ENCODE data around the gene C6orf136. TPM values are rescaled to one million over a fixed set of nuclear protein-coding genes. Genes with fewer than 3 reads are reported as not detected.

Gene C6orf136
- total and polyA plus RNA-seq, 7 donors, result 21.8 to 60.2 (median 36.4) TPM

- WGBS, 3 donors, result 12 to 27% (median 15%) methylated on average over 4 of the region's 4 CpGs
- H3K27ac ChIP-seq, result peak overlapping the region; percentile 91
- DNase-seq, result no peak
- intact Hi-C loops (cut with DNase I), result loop anchor here in 1 of 2 donors (10.0 kb wide), 1 partner anchor 395 kb away; no protein-coding TSS in a partner anchor
- ATAC-seq, result no peak
- peak overlapping the region; percentile 69 for H3K4me3 ChIP-seq
- no peaks in the 10 kb centered on the region for H3K27me3 ChIP-seq (ENCODE audit: insufficient read depth in 3 of 3, low read length in 2 of 3)
- peaks cover 0 to 4% of the 10 kb centered on the region in 2 donors for H3K36me3 ChIP-seq (ENCODE audit: insufficient read depth in 1 of 2, low read depth in 1 of 2)
- peaks cover 27% of the 10 kb centered on the region for H3K4me1 ChIP-seq
- H3K9me3 ChIP-seq, result no peaks in the 10 kb centered on the region
- TF ChIP-seq, protein P1, sequence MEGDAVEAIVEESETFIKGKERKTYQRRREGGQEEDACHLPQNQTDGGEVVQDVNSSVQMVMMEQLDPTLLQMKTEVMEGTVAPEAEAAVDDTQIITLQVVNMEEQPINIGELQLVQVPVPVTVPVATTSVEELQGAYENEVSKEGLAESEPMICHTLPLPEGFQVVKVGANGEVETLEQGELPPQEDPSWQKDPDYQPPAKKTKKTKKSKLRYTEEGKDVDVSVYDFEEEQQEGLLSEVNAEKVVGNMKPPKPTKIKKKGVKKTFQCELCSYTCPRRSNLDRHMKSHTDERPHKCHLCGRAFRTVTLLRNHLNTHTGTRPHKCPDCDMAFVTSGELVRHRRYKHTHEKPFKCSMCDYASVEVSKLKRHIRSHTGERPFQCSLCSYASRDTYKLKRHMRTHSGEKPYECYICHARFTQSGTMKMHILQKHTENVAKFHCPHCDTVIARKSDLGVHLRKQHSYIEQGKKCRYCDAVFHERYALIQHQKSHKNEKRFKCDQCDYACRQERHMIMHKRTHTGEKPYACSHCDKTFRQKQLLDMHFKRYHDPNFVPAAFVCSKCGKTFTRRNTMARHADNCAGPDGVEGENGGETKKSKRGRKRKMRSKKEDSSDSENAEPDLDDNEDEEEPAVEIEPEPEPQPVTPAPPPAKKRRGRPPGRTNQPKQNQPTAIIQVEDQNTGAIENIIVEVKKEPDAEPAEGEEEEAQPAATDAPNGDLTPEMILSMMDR (IDR thresholded peaks at IDR 0.05), result no peak
Observed at GRCh38 chr6:30689985-30690384, 43.1 kb downstream of the C6orf136 start.

DNA sequence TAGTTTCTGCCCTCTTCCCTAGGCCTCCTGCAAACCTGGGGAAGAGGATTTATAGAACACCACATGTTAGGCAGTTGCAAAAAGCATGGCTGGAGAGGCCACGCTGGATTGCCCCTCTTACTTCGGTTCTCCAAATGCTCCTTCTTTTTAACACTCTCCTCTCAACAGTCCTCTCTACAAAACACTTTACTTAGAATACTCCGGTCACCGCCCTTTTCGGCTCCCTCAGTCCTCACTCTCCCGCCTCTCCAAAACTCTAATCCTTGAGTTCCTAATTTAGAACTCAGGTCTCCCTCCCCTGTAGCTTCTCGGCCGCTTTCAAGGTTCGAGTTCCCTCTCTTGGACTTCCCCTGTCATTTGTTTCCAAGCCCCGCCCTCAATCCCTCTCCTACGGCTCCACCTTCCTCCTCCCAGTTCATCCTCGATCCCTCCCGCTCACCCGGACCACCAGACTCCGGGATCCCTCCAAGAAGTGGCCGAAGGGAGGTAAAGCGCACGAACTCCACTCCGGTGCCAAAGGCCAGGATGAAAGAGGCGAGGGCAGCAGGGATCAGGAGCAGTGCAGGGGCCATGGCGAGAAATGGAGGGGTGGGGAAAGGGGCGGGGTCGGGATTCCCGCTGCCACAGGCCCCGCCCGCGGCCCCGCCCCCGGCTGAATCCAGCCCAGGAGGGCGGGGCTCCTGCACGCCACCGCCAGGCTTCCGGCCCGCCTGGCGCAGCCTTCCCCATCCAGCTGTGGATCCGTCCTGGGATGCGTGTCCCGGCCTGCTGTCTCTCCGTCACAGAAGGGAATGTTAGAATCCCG lies 43.7 kb downstream of the C6orf136 start, which contains the start of gene NRM:
Gene NRM, minus strand, starts transcription at position 582 of the 805 bp plus-strand sequence. Its CDS starts 10 bp downstream, at position 572.
- ATAC-seq (peak; percentile 74 to 82 (median 78)), DNase-seq (peak; percentile 90 to 94)
- Histone ChIP-seq H3K4me1 (peaks cover 27% of the 10 kb centered on the region), H3K36me3 (ENCODE audit: insufficient read depth in 1 of 2, low read depth in 1 of 2) (no peaks in the 10 kb centered on the region), H3K27ac (peak within 1 kb of the TSS; percentile 91), H3K27me3 (ENCODE audit: insufficient read depth in 3 of 3, low read length in 2 of 3) (no peaks in the 10 kb centered on the region), H3K4me3 (peak within 1 kb of the TSS; percentile 69), H3K9me3 (no peaks in the 10 kb centered on the region)
- WGBS, 3 donors, result 0 to 1% (median 0%) methylated on average over 33 to 40 of the region's 40 CpGs
- intact Hi-C loops (cut with DNase I), result no loop called here
- TF ChIP-seq, protein P1 (IDR thresholded peaks at IDR 0.05), result no peak

DNA sequence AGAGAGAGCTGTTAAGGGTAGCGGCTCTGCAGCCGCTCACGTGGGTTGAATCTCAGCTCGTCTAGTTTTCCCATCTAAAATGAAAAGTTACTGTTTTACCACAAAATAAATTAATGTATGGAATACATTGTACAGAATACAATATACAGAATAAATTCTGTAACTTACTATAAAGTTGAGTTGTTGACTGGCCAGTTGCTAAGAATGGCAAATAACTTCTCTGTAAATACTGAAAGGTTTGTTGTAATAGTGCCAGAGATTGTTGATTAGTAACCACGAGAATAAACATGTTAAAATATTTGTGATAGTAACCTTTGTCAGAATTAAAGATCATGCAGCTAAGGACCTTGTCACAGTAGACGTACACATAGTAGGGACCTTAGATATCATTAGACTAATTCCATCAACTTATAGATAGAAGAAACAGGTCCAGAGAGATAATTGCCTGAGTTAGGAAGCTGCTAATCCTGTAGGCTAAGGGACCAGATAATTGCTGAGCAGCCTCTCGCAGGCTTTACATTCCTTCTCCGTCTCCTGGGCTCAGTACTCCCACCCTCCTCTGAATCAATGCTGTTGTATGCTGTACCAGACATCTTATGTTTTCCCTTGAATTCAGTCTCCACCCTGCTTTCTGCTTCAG lies 44.4 kb downstream of the C6orf136 start:
- Histone ChIP-seq H3K27ac (peak overlapping the region; percentile 91), H3K4me3 (peak overlapping the region; percentile 69), H3K27me3 (ENCODE audit: insufficient read depth in 3 of 3, low read length in 2 of 3) (no peaks in the 10 kb centered on the region), H3K36me3 (ENCODE audit: insufficient read depth in 1 of 2, low read depth in 1 of 2) (no peaks in the 10 kb centered on the region), H3K9me3 (no peaks in the 10 kb centered on the region), H3K4me1 (peaks cover 27% of the 10 kb centered on the region)
- DNase-seq, result no peak
- intact Hi-C loops (cut with DNase I), result no loop called here
- TF ChIP-seq, protein P1 (IDR thresholded peaks at IDR 0.05), result no peak
- no peak for ATAC-seq
- 18 to 25% (median 21%) methylated on average over 8 of the region's 8 CpGs for WGBS, 3 donors

GRCh38 chr6:30696432-30696831 lies 49.5 kb downstream of the C6orf136 start:
- peaks cover 0 to 26% of the 10 kb centered on the region in 2 donors for H3K36me3 ChIP-seq (ENCODE audit: insufficient read depth in 1 of 2, low read depth in 1 of 2)
- 94 to 98% (median 95%) methylated on average over 5 of the region's 5 CpGs for WGBS, 3 donors
- ATAC-seq, result no peak
- no peaks in the 10 kb centered on the region for H3K9me3 ChIP-seq
- TF ChIP-seq, protein P1 (IDR thresholded peaks at IDR 0.05), result no peak
- H3K4me3 ChIP-seq, result no peak overlapping the region
- intact Hi-C loops (cut with DNase I), result no loop called here
- no peaks in the 10 kb centered on the region for H3K27me3 ChIP-seq (ENCODE audit: insufficient read depth in 3 of 3, low read length in 2 of 3)
- no peak overlapping the region for H3K27ac ChIP-seq
- no peaks in the 10 kb centered on the region for H3K4me1 ChIP-seq
- DNase-seq, result no peak
